Muscle layer of duodenum (tissue), 2 donors: ENCODE data around the gene PAPLN.

Source experiments
- H3K27ac ChIP-seq: one replicate; pipeline ENCODE4 v1.7.0; 2013; ENCODE audit warnings: mild to moderate bottlenecking, low read length
- H3K27me3 ChIP-seq: one replicate; pipeline ENCODE4 v1.7.0; 2013; ENCODE audit warnings: low read depth, mild to moderate bottlenecking, control low read depth, low read length
- H3K36me3 ChIP-seq, 2 donors: one replicate each; pipeline ENCODE4 v1.7.0; 2013; ENCODE audit warnings: low read length in 2 of 2, control low read depth in 1 of 2, mild to moderate bottlenecking in 1 of 2; ENCODE audit not compliant: insufficient read depth in 2 of 2, control insufficient read depth in 1 of 2
- H3K4me1 ChIP-seq, 2 donors: one replicate each; pipeline ENCODE4 v1.7.0; 2013; ENCODE audit warnings: low read length in 2 of 2, mild to moderate bottlenecking in 2 of 2, control low read depth in 1 of 2, moderate library complexity in 1 of 2; ENCODE audit not compliant: insufficient read depth in 2 of 2, control insufficient read depth in 1 of 2
- H3K4me3 ChIP-seq, 2 donors: one replicate each; pipeline ENCODE4 v1.7.0; 2013; ENCODE audit warnings: low read length in 2 of 2, low read depth in 1 of 2, mild to moderate bottlenecking in 1 of 2
- H3K9me3 ChIP-seq, 2 donors: one replicate each; pipeline ENCODE4 v1.7.0; 2013; ENCODE audit warnings: low read length in 2 of 2, control low read depth in 1 of 2, mild to moderate bottlenecking in 1 of 2; ENCODE audit not compliant: control insufficient read depth in 1 of 2
- donor health status: healthy.

Gene PAPLN

GRCh38 chr14:73246387-73247150, 9.3 kb downstream of the PAPLN start:
- H3K4me3 ChIP-seq: peak overlapping the region; percentile 11 to 75
- H3K9me3 ChIP-seq: no peaks in the 10 kb centered on the region
- peaks cover 0 to 14% of the 10 kb centered on the region in 2 donors for H3K4me1 ChIP-seq
- H3K27ac ChIP-seq: no peak overlapping the region
- H3K36me3 ChIP-seq: peaks cover 0 to 6% of the 10 kb centered on the region in 2 donors
- H3K27me3 ChIP-seq: no peaks in the 10 kb centered on the region

GRCh38 chr14:73248108-73248868, 11.0 kb downstream of the PAPLN start:
- H3K4me3 ChIP-seq: no peak overlapping the region
- peaks cover 0 to 5% of the 10 kb centered on the region in 2 donors for H3K4me1 ChIP-seq
- H3K27ac ChIP-seq: no peak overlapping the region
- H3K9me3 ChIP-seq: no peaks in the 10 kb centered on the region
- H3K36me3 ChIP-seq: peaks cover 0 to 10% of the 10 kb centered on the region in 2 donors
- no peaks in the 10 kb centered on the region for H3K27me3 ChIP-seq

GRCh38 chr14:73249108-73249507, 11.8 kb downstream of the PAPLN start:
- H3K4me3 ChIP-seq: no peak overlapping the region
- H3K27ac ChIP-seq: no peak overlapping the region
- H3K27me3 ChIP-seq: no peaks in the 10 kb centered on the region
- H3K36me3 ChIP-seq: peaks cover 0 to 10% of the 10 kb centered on the region in 2 donors
- no peaks in the 10 kb centered on the region for H3K9me3 ChIP-seq
- peaks cover 0 to 5% of the 10 kb centered on the region in 2 donors for H3K4me1 ChIP-seq

GRCh38 chr14:73249564-73250316, 12.4 kb downstream of the PAPLN start:
- H3K36me3 ChIP-seq: peaks cover 0 to 10% of the 10 kb centered on the region in 2 donors
- peaks cover 0 to 5% of the 10 kb centered on the region in 2 donors for H3K4me1 ChIP-seq
- no peak overlapping the region for H3K4me3 ChIP-seq
- no peak overlapping the region for H3K27ac ChIP-seq
- H3K9me3 ChIP-seq: no peaks in the 10 kb centered on the region
- no peaks in the 10 kb centered on the region for H3K27me3 ChIP-seq

GRCh38 chr14:73250317-73250713, 13.0 kb downstream of the PAPLN start:
- no peaks in the 10 kb centered on the region for H3K9me3 ChIP-seq
- no peak overlapping the region for H3K4me3 ChIP-seq
- peaks cover 0 to 3% of the 10 kb centered on the region in 2 donors for H3K4me1 ChIP-seq
- no peak overlapping the region for H3K27ac ChIP-seq
- peaks cover 0 to 10% of the 10 kb centered on the region in 2 donors for H3K36me3 ChIP-seq
- no peaks in the 10 kb centered on the region for H3K27me3 ChIP-seq

- Histone ChIP-seq H3K4me1 (no peaks in the 10 kb centered on the region), H3K9me3 (no peaks in the 10 kb centered on the region), H3K27ac (no peak overlapping the region), H3K36me3 (peaks cover 0 to 10% of the 10 kb centered on the region in 2 donors), H3K27me3 (no peaks in the 10 kb centered on the region), H3K4me3 (no peak overlapping the region)
These were observed 13.6 kb downstream of the PAPLN start for GRCh38 chr14:73250781-73251500.

- Histone ChIP-seq H3K36me3 (peaks cover 0 to 10% of the 10 kb centered on the region in 2 donors), H3K4me1 (no peaks in the 10 kb centered on the region), H3K4me3 (no peak overlapping the region), H3K9me3 (no peaks in the 10 kb centered on the region), H3K27ac (no peak overlapping the region), H3K27me3 (no peaks in the 10 kb centered on the region)
These were observed 14.4 kb downstream of the PAPLN start for GRCh38 chr14:73251516-73252215.

GRCh38 chr14:73252491-73253322, 15.4 kb downstream of the PAPLN start:
- no peak overlapping the region for H3K4me3 ChIP-seq
- H3K36me3 ChIP-seq: peaks cover 0 to 10% of the 10 kb centered on the region in 2 donors
- no peak overlapping the region for H3K27ac ChIP-seq
- H3K27me3 ChIP-seq: no peaks in the 10 kb centered on the region
- H3K4me1 ChIP-seq: no peaks in the 10 kb centered on the region
- no peaks in the 10 kb centered on the region for H3K9me3 ChIP-seq

GRCh38 chr14:73253323-73253610, 16.0 kb downstream of the PAPLN start:
- Histone ChIP-seq H3K36me3 (peaks cover 0 to 10% of the 10 kb centered on the region in 2 donors), H3K4me1 (no peaks in the 10 kb centered on the region), H3K4me3 (no peak overlapping the region), H3K9me3 (no peaks in the 10 kb centered on the region), H3K27me3 (no peaks in the 10 kb centered on the region), H3K27ac (no peak overlapping the region)

GRCh38 chr14:73253721-73254120, 16.4 kb downstream of the PAPLN start:
- Histone ChIP-seq H3K9me3 (no peaks in the 10 kb centered on the region), H3K36me3 (peaks cover 0 to 12% of the 10 kb centered on the region in 2 donors), H3K4me1 (no peaks in the 10 kb centered on the region), H3K27ac (no peak overlapping the region), H3K4me3 (no peak overlapping the region), H3K27me3 (no peaks in the 10 kb centered on the region)
